GM19452 (cell line): Measurements from ENCODE around the gene EHBP1.

Source experiments
- ATAC-seq: cut with Tn5 transposase; IDR thresholded peaks from one replicate; pipeline ENCODE4 v1.9.1; 2021; ENCODE audit not compliant: unreplicated experiment

Gene EHBP1

DNA sequence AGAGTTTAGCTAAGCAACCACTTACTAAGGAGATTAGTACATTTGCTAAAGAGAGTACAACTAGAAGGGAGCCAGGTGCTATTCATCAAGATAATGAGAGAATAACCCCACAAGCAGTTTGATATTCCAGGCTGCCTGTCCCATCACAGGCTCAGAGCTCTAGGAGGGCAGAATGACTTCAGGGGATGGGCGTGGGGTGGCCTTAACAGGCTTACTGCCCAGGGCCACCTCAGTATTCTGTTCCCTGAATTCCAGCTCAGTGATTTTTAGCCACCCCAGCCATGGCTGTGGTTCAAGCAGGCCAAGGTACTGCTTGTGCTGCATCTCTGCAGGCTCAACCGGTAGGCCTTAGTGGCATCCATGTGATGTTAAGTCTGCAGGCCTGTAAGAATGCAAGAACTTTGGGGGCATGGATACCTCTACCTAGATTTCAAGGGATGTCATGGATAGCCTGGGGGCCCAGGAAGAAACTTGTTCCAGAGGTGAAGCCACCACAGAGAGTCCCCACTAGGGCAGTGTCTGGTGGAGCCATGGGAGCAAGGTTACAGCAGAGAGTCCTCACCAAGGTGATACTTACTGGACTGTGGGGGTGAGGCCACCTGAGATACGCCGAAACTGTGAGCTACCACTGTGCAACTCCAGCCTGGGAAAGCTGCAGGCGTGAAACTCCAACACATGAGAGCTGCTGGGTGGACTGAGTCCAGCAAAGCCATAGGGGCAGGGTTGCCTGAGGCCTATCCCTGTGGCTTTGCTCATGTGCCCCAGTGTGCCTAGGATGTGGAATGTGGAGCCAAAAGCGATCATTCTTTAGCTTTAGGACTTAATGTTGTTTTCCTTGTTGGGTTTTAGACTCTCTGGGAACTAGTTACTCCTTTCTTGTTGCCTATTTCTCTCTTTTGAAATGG is 107.7 kb downstream of the EHBP1 start:
- no peak for ATAC-seq

DNA sequence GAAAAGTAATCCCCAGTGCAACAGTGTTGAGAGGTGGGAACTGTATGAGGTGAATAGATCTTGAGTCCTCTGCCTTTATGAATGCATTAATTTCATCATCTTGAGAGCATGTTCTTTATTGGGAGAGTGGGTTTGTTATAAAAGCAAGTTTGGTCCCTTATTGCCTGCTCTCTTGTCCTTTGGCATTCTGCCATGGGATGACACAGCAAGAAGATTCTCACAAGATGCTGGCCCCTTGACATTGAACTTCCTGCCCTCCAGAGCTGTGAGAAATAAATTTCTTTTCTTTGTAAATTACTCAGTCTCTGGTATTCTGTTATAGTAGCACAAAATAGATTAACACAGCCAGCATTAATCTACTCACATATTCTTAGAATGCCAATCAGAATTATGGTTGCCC is 108.6 kb downstream of the EHBP1 start:
- ATAC-seq: no peak

DNA sequence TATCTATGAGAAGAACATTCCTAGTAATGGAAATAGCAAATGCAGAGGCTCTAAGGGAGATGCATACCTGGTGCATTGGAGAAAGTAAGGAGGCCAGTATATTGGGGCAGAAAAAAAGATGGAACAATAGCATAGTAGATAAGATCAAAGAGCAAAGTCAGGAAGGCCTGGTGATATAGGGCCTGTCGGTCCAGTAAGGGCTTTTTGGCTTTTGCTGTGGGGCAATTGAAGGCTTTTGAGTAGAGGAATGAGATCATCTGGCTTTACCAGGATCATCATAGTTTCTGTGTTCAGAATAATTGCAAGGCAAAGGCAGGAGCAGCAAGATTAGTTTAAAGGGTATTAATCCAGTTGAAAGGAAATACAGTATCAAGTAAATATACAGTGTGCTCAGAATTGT is 111.8 kb downstream of the EHBP1 start:
- ATAC-seq: no peak

DNA sequence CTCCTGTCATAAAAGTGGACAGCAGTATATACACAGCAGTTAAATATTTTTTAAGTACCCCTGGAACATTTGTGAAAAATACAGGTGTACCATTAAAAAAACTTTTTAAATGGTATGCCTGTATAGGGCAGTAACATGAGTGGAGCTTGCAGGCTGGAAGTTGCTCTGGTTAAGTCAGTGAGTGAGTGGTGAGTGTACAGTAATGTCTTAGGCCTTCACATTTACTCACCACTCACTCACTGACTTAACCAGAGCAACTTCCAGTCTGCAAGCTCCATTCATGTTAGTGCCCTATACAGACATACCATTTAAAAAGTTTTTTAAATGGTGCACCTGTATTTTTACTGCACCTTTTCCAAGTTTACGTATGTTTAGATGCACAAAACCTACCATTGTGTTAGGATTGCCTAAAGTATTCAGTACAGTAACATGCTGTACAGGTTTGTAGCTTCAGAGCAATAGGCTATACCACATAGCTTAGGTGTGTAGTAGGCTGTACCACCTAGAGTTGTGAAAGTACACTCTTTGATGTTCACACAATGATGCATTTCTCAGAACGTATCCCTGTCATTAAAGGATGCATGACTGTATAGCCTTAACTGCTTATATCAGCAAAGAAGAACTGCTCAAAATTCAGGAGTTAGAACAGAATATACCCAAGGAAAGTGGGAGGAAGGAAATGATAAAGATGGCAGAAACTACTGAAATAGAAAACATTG is 112.6 kb downstream of the EHBP1 start:
- ATAC-seq: no peak

DNA sequence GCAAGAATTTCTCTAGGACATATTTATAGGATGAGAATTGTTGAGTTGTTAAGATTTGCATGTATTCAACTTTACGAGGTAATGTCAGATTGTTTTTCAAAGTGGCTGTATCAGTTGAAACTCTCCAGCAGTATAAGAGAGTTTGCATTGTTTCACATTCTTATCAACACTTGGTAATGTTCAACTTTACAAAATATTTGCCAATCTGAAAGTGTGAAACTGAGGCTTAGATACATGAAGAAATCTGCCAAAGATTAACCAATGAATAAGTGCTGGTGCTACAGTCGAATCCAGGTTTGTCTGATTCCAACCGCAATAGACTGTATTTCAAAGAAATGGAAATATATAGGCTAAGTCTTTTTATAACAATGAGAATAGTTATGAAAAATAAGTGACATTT is 117.0 kb downstream of the EHBP1 start:
- ATAC-seq: no peak

DNA sequence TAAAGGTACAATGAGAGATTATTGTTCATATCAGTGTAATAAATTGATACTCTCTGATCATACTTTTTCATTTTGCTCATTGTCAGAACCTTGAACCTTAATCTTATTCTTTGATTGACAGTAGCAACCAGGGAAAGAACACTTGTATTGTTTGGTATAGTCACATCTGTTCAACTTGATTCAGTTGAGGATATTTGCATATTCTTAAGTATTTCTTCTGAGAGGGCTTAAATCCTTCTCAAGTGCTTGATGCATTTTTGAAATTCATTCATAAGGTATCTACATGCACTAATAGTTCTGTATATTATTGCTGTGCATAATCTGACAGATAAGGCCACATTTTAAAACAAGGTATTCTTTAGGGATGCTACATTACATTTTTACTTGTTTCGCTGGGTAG is 118.9 kb downstream of the EHBP1 start:
- ATAC-seq: no peak

DNA sequence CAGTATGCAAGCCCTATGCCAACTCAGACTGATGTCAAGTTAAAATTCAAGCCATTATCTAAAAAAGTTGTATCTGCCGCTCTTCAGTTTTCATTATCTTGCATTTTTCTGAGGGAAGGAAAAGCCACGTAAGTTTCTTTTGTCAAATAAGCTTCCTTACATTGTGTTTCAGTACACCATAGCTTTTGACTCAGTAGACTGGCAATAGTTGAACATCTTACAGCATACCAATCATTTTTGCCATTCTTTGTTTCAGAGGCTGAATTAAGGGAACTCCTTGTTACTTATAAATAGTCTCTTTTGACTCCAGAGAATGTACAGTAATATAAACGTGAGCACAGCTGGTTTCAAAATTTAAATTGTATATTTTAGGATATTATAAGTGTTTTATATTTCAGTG is 120.6 kb downstream of the EHBP1 start:
- no peak for ATAC-seq

DNA sequence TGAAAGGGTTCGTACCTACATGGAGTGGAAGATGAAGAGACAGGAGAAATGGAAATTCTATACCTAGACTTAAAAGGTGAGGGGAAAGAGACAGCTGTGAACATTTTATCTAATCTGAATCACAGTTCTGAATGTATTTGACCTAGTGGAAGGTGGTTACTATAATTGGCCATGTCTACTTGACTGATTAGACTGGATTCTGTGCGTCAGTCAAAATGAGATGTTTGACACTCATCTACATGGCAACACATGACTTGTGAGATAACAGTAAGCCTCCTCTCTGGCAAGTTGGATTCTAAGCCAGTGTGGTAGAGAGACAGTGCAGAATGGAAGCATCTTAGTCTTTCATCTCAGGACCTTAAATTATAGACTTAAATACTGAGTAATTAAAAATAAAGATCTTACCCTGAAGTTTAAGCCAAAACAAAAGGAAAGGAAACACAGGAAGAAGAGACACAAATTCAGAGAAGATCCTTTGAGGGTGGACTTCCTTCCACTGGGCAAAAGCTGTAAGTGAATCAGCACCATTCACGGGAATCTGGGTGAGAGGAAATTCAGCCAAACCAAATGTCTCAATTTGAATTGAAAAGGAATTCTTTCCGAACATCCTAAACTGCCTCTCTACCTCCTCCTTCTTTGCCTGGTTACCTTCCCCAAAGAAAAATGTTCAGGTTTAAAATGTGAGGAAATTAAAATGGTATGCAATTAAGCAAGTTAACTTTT is 121.6 kb downstream of the EHBP1 start:
- ATAC-seq: no peak

DNA sequence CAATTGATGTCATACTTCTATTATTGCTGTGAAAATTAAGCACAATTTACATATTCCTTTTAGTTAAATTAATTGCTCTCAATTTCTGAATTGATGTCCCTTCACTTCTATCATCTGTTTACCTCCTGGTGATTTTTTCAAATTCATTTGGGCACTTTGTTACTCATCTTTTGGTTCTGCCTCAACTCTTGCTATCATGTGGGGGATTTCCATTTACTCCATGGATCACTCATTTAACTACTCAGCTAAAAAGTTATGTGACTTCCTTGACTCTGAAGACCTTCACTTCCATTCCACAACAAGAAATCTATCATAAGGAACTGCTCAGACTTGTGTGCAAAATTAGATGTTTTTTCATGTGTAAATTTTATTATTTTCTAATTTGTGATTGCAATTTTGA is 126.2 kb downstream of the EHBP1 start:
- ATAC-seq: no peak

DNA sequence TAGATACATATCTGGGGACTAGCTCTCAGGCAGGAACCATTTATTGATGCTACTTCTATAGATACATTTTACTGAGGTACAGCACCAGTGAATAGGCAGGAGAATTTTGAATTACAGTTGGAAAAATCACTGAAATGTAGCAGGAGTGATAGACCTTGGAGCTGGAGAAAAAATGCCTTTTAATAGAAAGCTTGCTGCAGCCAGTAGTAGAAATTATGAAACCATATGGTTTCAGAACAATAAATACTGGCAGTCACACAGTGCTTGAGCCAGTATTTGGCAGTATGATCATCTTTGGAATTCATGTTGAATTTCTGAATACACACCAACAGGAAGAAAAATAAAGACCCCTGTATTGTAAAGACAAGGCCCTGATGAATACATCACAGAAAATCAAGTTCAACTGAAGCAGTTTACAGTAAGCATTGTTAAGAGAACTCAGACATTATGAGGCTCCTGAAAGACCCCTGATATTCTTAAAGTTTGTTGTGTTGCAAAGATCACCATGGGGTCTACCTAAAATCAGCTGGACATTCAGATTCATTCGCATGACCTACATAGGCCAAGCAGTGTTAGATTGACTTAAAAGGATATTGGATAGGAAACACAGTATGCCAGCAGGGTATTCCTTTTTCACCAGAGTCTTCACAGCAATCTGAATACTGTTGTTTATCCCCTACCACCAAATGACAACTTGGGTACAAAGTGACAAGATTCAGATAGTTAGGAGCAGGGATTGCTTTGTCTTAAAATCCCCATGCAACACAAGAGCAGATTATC is 139.0 kb downstream of the EHBP1 start:
- ATAC-seq: no peak

DNA sequence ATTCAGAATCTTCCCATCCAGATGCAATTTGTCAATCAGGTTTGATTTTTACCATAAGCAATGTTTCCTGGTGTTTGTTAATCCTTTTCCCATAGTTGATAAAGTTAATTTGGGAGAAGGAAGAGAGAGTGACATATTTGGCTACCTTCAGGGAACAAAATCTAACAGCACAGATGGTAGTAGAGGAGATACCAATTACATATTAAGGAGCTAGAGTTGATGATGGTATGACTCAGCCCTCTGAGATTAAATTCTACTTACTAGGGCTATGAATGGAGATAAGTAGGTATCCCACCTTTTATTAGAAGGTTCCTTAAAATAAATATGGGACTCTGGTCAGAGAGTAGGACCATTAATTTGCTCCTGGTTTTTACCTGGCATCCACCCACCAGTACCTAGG is 139.7 kb downstream of the EHBP1 start:
- ATAC-seq: no peak

DNA sequence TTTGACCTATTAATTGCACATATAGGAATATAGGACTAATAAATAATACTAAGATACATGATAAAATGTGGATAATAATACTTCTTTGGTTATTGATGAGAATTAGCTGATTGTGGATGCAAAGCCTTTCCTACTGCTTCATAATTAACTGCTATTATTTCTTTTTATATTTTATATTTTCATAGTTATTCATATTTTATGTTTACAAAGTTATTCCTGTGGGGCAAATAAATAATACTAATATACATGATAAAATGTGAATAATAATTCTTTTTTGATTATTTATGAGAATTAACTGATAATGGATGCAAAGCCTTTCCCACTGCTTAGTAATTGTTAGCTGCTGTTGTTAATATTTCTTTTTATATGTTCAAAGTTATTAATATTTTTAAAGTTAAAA is 146.7 kb downstream of the EHBP1 start:
- no peak for ATAC-seq

DNA sequence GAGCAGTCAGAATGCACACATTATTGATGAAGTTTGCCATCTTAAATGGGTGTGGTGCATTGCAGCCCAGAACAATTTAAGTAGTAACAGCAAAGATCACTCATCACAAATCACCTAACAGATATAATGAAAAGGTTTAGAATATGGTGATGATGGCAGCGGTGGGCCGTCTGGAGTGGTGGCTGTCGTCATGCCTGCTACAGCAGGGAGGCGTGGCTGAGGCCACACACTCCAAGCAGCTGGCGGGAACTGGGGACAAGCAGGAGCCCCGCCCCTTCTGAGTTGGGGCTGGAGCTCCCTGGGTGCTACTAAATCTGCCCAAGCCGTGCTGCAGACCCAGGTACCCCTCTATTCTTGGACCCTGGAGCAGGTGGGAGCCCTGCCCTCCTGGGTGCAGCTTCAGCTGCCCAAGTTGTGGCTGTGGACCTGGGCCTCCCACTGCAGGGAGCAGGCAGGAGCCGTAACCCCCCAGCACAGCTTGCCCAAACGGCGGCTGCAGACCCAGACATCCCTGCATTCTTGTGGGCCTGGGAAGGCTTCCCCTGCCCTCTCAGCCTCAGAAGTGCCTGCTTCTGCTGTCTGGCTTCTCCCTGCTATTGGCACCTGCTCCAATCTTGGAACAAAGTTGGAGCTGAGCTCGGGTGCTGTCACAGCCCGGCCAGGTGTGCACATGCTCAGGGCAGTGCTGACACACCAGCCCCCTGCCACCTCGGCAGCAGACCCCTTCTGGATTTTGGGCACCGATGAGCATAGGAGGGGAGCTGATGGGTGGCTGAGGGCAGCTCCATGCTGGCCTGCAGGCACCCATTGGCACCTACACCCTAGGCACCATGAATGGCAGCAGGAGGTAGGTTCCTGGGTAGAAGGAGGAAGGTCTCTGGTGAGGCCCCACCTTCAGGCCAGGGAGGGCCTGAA is 149.3 kb downstream of the EHBP1 start:
- no peak for ATAC-seq

DNA sequence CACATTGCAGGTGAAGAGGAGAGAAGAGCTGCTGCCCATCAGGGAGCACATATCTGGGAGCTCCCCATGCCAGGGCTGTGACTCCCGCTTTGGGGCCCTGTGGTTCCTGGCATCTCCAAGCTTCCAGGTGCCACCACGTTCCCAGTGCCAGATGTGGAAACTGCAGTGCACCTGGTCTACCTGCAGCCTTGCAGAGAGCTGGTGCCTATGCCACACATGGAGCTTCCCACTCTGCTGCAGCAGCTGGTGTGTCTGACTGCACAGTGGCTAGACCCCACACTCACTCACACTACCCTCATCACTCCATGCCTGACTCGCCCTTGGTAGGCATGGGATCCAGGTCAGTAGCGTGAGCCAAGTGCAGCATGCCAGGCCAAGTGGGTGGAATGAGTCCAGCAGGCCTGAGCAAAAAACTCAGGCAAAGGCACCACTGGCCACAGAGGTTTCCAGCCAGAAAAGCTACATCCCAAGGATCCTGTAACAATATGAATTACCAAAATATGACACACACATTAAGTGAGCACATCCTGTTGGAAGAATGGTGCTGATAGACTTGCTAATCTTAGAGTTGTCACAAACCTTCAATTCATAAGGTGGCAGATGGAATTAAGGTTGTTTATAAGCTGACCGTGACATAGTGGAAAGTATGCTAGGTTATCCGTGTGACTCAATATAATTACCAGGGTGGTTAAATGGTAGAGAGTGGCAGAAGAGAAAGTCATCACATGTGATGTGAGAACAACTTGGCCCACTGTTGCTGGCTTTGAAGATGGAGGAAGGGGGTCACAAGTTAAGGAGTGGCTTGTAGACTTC is 150.9 kb downstream of the EHBP1 start:
- no peak for ATAC-seq

DNA sequence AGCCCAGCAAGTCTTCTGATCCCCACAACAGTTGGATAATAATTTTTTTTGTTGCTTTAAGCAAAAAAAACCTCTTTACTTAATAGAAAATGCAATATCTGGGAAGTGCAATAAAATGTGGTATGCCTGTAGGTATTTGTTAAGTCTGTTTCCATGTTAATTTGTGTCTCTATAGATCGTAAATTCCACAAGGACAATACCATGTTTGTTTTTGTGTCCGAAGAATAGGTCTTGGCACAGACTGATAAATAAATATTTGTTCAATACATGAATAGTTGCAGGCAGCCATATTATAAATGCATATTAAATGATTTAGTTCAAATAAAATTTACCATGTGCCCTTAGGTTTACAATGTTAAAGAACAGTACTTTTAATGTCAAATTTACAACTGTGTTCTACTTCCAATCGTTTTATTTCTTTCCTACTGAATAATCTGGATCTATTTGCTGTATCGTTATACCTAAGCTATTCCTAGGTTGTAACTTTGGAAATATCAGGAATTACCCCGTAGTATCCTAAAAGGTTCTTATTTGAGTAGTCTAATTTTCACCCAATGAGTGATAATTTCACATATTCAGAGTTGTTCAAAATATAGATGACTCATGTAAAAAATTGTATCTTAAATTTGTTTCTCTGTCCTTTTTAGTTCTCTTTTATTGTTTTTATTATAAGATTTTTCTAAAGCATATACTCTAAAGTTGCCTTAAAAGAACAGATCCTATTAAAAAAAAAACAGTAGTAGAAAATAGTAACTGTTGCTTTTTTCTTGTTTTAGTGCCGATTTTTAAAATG is 151.8 kb downstream of the EHBP1 start:
- no peak for ATAC-seq

DNA sequence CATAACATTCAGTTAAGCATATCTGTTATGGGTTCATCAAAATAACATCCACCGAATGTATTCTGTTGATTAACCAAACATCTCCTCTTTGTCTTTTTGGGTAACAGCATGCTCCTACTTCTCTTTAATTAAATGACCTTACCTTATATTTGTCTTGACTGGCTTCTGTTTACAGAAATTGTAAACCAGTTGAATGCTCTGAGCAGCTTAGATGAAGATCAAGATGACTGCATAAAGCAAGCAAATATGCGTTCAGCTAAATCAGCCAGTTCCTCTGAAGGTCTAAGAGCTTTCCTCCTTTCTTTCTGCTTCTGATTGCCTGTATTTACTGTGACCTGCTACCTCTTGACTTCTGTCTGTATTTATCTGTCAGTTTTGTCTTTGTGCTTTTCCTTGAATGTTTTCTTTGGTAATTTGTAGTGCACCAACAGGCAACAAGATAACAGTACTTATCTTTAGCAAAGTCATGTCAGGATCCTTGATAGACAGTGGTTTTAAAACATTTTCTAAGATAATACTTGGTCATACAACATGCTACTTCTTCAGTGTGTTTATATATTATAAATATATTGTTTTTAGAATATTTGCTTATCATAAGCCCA is 152.8 kb downstream of the EHBP1 start:
- ATAC-seq: no peak

DNA sequence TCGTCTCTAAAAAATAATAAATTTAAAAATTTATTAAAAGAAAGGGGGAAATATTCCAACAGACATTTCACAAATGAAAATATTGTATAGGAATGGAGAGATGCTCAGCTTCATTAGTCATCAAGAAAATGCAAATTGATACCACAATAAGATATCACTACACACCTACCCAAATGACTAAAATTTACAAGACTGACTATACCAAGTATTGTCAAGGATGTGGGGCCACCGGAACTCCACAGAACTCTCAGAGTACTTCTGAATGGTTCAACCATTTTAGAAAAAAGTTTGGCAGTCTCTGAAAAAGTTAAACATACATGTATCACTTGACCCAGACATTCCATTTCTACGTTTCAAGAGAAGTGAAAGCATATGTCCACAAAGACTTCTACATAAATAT is 163.4 kb downstream of the EHBP1 start:
- ATAC-seq: no peak

DNA sequence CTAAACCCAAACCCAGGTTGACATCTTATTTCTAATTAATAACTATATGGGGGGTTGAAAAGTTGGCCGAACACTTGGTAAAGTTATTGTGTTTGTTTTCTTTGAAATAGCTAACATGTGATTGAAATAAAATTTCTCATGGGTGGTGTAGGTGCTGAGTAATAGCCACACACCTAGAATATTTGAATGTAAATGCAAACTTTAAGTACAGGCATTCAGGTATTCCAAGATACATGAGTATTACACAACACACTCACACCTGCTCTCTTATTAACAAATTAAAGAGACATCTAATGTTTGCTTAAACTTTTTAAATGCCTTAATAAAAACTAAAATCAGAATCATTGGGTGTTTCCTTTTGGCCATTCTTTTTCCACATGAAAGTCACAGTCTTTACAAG is 165.5 kb downstream of the EHBP1 start:
- ATAC-seq: no peak
